NCI-H446 (cell line): ENCODE data around the gene TALDO1.

Experiments used
- DNase-seq, 2 experiments: peaks; one replicate each; lab custom pipeline; 2025; lab: John Stamatoyannopoulos, UW

Gene TALDO1

DNA sequence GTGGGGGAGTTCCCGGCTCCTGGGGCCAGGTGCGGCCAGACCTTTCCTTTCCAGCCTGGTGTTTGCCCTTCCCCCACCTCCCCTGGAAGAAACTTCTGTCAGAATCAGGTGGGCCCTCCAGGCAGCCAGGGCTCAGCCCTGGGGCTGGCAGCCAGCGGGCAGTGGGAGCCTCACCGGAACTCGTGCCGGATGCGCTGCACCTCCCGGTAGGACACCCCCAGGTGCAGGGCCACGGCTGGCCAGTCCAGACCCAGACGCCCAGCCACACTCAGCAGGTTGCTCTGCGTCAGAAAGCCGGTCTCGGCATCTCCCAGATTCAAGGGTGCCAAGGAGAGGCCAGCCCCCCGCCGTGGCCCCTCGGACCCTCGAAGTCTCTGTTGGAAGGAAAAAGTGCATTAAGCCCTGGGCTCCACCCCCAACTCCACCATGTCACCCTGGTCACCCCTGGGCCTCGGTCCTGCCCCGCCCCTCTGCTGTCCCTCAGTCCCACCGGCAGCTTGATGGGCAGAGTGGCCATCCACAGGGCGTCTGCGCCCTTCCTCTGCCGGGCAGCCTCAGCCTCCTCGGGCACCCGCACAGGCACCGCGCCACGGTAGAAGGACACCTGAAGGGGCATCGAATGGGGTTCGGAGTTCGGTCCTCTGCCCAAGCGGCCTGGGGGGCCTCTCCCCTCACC is 52.5 kb downstream of the TALDO1 start:
- DNase-seq = no peak

DNA sequence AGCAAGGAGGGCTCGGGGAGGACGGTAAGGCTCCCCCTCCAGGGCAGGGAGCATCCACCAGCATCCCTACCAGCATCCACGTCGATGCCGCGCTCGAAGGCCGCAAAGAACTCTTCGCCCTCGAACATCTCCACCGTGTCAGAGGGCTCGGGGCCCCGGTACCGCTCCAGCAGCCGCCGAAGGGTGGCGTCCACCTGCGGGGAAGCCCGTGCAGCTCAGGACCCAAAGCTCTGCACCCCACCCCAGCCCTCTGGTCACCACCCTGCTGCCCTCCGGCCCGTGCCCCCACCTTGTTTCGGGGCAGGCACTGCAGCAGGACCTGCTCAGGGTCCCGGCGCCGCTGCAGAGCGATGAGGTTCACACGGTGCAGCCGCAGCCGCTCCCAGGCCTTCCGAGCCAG is 53.2 kb downstream of the TALDO1 start:
- DNase-seq = no peak

DNA sequence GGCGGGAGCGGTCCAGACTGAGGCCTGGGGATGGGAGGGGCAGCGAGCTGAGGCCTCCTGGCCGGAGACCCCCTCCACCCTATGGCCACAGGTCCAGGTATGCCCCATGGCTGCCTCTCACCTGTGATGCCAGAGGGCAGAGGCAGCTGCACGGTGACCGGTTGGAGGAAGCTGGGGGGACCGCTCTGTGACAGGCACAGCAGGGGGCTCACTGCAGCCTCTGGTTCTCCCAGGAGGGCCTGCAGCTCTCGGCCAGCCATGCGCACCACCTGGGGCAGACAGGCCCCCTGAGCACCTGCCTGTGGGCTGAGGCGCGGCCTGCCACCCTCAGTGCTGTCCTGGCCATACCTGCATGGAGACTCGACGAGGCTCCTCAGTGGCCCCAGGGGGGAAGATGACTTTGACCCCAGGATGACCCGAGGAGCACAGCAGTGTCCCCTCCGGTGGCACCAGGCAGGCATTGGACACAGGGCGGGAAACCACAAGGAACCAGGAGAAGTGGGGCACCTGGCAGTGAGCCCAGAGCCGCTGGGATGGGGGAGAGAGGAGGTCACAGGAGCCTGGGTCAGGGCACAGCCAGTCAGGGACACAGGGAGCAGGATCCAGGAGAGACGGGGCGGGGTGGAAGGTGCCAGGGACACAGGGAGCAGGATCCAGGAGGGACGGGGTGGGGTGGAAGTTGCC is 54.0 kb downstream of the TALDO1 start:
- DNase-seq = no peak

DNA sequence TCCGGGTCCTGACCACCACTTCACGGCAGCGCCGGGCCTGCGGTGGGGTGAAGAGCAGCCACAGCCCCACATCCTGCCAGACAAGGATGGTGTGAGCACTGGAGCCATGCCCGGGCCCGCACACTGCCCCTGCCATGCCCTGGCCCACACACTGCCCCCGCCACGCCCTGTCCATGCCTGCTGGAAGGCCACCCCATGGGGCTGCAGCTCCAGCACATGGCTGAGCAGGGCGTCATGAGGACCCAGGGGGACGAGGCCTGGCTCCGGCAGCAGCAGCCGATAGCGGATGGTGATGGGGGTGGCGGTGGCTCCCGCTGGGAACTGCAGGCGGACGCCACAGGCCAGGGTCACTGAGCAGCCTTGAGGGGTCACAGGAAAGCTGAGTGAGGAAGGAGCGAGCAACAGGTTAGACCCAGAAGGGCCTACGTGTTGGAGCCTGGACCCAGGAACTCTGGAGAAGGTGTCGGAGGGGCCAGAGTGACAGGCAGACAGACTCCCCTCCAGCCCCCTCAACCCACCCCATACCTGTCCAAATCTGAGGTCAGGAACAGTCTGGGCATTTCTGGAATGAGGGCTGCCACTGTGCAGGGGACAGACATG is 54.9 kb downstream of the TALDO1 start:
- DNase-seq = no peak

DNA sequence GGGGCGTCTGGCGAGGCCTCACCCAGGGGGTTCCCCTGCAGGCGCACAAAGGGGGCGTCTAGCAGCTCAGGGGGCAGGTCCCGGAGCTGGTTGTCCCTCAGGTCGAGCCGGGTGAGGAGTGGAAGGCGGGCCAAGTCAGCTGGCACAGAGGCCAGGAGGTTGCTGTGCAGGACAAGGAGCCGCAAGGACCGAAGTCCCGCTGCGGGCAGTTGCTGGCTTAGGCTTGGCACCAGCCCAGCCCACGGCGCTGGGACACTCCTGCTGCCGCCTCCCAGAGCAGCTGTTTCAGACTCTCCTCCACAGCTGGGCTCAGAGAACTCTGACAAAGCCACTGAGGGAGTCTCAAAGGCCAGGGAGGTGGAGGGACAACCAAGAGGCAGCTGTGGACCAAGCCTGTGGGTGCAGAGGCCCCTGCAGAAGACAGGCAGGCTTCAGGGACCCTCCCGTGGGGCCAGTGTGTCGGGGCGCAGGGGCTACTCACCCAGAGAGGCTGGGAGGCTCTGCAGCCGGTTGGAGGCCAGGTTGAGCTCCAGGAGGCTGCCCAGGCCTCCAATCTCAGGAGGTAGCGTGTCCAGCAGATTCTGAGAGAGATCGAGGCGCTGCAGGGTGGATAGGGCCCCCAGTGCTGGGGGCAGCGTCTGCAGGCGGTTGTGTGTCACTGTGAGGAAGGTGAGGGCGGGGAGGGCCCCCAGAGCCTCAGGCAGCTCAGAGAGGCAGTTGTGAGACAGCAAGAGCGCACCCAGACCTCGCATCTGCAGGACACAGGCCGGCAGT is 55.6 kb downstream of the TALDO1 start:
- DNase-seq = no peak

DNA sequence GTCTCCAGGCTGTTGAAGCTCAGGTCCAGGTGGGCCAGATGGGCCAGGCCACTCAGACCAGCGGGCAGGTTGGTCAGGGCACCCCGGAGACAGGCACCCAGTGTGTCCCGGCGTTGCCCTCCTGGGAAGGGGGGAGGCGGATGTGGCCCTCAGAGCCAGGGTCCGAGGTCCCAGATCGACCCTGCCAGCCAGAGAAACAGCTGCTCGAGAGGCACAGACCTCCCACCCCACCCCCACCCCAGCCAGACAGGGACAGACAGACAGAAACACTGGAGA is 56.1 kb downstream of the TALDO1 start:
- no peak for DNase-seq

DNA sequence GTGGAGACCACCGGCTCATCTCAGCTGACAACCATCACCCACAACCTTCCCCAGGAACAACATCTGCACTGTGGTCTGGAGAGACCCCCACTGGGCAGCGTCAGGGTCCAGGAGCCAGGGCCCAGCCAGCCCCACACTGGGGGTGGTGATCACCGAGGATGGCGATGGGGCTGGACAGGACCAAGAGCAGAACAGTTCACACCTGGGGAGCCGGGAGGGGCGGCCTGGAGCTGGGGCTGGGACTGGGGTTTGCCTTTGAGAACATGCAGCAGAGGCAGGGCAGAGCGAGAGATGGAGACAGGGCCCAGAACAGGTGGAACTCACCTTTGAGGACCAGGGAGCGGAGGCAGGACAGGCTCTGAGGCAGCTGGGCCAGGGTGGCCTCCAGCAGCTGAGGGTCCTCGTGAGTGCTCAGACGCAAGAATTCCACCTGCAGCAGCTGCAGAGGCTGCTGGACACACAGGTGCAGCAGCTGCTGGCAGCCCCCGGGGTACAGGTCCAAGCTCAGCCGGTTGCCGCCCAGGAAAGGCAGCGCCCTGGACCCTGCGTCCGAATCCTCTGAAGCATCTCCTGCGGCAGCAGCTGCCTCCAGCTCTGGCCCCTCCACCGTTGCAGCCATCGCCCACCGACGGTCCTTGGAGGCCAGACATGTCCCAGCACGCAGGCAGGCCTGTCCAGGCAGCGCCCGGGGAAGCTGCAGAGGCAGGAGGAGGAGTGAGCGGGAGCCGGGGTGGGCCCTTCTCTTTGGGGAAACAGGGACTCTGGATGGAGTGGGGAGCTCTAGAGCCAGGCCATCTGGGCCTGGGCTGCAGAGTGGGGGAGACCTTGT is 56.7 kb downstream of the TALDO1 start:
- no peak for DNase-seq

DNA sequence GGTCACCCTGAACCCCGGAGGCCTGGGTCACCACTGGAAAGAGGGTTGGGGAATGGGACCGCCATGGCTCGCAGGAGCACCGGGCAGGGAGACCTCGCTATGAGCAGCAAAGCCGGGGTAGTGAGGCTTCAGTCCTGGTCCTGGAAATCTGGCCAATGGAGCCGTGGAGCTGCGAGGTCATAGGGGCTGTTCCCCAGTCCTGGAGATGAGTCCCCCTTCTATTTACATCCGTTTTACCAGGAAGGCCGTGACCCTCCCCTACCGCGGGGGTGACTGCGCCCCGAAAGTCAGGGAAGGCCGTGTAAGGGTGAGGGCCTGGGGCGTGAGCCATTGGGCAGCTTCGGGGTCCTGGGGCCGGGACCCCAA is 57.3 kb downstream of the TALDO1 start:
- no peak for DNase-seq

DNA sequence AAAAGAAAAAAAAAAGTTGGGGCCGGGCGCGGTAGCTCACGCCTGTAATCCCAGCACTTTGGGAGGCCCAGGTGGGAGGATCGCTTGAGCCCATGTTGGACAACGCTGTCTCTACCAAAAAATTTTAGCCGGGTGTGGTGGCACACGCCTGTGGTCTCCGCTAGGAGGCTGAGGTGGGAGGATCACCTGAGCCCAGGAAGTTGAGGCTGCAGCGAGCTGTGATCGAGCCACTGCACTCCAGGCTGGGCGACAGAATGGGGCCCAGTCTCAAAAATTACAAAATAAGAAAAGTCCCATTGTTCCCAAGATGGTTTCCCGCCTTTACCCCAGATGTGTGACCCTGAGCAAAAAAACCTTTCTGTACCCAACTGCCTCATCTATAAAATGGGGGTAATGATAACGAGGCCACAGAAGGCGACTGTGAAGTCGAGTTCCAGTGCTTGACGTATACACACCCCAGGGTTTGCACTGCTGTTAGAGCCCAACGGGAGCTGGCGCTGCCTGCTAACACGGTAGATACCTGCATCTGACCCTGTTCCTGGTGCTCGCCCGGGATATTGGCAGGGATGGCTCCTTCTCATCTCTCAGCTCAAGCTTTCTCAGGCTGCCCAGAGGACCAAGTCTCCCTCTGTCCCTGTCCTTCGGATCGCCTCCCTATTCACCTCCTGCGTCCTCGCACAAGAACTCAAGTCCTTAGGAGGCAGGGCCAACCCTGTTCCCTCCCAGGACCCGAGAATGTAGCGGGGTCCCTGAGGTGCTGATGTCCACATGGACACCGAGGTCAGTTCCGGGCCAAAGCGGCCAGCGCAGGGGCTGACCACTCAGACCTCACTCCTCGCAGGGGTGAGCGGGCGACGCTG is 61.4 kb downstream of the TALDO1 start:
- no peak for DNase-seq

DNA sequence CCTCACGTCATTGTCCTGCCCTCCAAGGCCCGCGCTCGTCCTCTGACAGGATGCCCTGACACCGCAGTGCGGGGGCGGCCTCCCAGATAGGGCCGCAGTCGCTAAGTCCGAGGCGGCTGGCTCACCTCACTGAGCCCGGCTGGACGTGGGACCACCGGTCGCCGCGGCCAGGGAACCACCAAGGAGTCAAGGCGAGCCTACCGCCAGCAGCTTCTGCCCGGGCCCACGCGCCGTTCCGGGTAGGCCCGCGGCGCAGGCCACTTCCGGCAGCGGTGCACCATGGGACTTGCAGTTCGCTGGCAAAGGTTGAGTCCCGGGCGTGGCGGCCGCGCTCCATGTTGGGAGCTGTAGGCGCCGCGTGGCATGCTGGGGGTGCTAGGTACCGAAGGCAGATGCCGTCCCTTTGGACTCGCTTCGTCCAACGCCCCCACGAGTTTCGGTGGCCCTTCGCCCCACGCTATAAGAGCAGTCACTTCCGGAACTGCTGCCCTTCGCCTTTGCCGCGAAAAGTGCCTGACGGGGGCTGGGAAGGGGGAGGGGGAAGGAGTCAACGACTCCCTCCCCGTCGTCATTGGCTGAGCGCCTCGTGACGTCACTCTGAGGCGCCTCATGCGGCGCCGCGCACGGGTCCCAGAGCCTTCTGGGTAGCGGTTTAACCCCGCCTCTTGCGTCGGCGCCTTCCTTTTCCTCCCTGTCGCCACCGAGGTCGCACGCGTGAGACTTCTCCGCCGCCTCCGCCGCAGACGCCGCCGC is 62.2 kb downstream of the TALDO1 start, which contains the start of gene RPLP2:
Gene RPLP2, plus strand, starts transcription at position 681 of the 753 bp plus-strand sequence. CDS start 268 bp downstream, outside the sequence.
- DNase-seq = peak; percentile 97 to 99

DNA sequence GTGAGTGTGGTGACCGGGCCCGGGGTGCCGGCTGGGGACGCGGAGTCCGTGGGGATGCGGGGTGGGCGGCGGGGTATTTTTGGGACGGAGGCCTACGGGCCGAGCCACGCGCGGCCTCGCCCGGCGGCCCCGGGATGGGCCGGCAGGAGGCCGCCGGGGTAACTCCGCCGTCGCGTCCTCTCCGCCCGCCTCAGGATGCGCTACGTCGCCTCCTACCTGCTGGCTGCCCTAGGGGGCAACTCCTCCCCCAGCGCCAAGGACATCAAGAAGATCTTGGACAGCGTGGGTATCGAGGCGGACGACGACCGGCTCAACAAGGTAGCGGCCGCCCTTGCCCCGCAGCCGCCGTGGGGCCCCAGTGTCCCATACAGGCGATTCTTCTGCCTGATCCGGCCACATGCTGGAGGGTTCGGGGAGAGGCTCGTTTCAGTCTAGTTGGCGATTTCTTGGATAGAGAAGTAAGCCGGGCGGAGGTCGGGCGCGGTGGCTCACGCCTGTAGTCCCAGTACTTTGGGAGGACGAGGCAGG is 62.8 kb downstream of the TALDO1 start:
- no peak for DNase-seq

DNA sequence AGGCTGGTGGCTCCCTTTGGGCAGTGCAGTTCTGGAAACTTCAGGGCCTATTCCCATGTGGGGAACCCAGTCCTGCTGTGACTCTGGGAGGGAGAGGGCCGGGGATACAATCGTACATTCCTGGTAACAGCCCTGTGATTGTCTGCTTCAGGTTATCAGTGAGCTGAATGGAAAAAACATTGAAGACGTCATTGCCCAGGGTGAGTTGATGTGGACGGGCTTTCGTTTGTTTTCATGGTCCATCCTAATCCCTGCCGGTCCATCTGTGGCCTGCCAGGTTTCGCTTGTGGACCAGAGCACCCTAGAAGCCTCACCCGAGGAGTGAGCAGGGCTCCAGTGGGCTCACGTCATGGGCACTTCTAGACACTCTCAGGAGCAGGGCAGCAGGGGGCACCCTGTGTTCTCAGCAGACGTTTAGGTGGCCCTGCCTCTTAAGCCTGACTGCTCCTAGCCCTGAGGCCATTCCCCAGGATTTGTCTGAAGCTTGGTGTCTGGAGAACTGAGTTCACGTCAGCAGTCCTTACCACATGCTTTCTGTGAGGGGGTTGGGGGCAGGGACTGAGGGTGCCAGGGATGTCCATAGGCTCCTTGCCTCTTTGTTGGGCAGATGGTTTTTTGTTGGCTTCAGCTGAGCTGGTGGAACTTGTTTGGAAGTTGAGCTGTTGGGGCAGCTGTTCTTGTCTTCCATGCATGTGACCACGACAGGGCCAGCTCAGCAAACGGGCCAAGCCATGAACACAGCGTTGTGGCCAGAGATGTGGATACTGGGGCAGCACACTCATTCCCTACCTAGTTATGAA is 64.4 kb downstream of the TALDO1 start:
- DNase-seq = no peak

DNA sequence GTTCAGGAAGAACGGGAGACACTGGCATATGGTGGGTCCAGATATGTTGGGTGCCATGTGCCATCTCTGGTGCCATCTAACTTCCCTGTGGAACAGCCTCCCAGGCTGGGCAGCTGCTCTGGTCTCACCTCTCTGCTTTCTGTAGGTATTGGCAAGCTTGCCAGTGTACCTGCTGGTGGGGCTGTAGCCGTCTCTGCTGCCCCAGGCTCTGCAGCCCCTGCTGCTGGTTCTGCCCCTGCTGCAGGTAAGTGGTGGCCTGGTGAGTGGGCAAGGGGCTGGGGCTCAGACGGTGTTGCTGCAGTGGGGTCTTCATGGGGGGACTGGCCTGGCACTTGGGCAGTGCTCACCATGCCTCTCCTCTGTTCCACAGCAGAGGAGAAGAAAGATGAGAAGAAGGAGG is 65.1 kb downstream of the TALDO1 start:
- no peak for DNase-seq

DNA sequence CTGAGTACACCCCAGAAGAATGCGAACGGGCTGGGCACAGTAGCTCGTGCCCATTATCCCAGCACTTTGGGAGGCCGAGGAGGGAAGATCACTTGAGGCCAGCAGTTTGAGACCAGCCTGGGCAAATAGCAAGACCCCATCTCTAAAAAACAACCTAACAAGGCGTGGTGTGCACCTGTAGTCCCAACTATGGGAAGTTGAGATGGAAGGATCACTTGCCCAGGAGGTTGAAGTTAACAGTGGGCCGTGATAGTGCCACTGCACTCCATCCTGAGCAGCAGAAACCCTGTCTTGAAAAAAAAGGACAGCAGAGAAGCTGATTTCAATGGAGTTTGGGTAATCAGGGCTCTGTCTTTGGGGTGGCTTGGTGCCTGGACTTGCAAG is 65.8 kb downstream of the TALDO1 start:
- no peak for DNase-seq

DNA sequence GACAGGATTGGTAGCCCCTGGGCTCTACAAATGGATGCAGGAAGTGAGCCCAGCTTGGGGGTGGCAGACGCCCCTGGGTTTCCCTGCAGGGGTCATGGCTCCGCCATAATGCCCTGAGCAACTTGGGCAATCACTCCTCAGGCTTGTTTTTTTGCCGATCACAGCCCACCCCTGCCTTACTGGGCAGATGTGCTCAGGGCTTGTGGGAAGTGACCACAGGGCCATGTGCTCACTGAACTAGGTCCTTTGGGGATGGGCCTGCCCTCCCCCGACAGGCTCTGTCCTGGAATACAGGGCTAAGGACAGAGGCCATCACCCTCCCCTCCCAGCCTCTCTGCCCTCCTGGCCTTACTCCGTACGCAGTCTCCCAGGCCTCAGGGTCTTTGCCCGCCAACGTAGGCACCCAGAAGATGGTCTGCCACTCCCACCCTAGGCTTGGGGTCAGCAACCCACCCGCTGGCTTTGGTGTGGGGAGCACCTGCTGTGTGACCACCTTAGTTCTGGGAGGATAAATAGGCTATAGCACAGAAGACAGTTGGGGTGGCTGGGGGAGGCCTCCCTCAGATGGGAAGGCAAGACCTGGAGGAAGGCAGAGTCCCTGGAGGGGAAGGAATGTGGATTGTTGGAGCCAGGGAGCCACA is 66.3 kb downstream of the TALDO1 start:
- no peak for DNase-seq
